ENCODE measurements around the gene CD3E.
"Not testable (repeated sequence)": the region's sequence is repeated elsewhere in the genome, so short reads cannot be mapped to it uniquely, and the experiment has no call there.

CD3E gene

GRCh38 chr11:118290923-118291322, 13.6 kb upstream of the CD3E start:
- DNase-seq (ENCODE audit: low read depth): peak; percentile 57

GRCh38 chr11:118291477-118292135, 12.9 kb upstream of the CD3E start:
- DNase-seq (ENCODE audit: low read depth): peak; percentile 31

GRCh38 chr11:118294053-118294452, 10.5 kb upstream of the CD3E start:
- DNase-seq (ENCODE audit: low read depth): no peak

- DNase-seq (ENCODE audit: low read depth): no peak
These were observed 9.3 kb upstream of the CD3E start for GRCh38 chr11:118295199-118295598.

- DNase-seq (ENCODE audit: low read depth): peak; percentile 67
These were observed 8.6 kb upstream of the CD3E start for GRCh38 chr11:118295815-118296454.

GRCh38 chr11:118301600-118302195, 2.8 kb upstream of the CD3E start:
- no peak for DNase-seq (ENCODE audit: low read depth)

GRCh38 chr11:118304227-118304567, 333 bp upstream of the CD3E start:
- DNase-seq (ENCODE audit: low read depth): no peak

- DNase-seq (ENCODE audit: low read depth): no peak
These were observed 1.2 kb downstream of the CD3E start for GRCh38 chr11:118305726-118306125.

- DNase-seq (ENCODE audit: low read depth): peak; percentile 8
These were observed 2.0 kb downstream of the CD3E start for GRCh38 chr11:118306556-118306955.

- not testable (repeated sequence) for DNase-seq (ENCODE audit: low read depth)
These were observed 4.5 kb downstream of the CD3E start for GRCh38 chr11:118308995-118309528.

GRCh38 chr11:118310271-118310670, 5.7 kb downstream of the CD3E start:
- DNase-seq (ENCODE audit: low read depth): no peak

GRCh38 chr11:118310781-118311485, 6.4 kb downstream of the CD3E start:
- DNase-seq (ENCODE audit: low read depth): no peak

- no peak for DNase-seq (ENCODE audit: low read depth)
These were observed 7.0 kb downstream of the CD3E start for GRCh38 chr11:118311518-118311917.

GRCh38 chr11:118312328-118312727, 7.8 kb downstream of the CD3E start:
- DNase-seq (ENCODE audit: low read depth): no peak

- peak; percentile 34 for DNase-seq (ENCODE audit: low read depth)
These were observed 8.7 kb downstream of the CD3E start for GRCh38 chr11:118313242-118313641.

- no peak for DNase-seq (ENCODE audit: low read depth)
These were observed 10.5 kb downstream of the CD3E start for GRCh38 chr11:118314988-118315411.

GRCh38 chr11:118318124-118318523, 13.6 kb downstream of the CD3E start:
- DNase-seq (ENCODE audit: low read depth): no peak

- DNase-seq (ENCODE audit: low read depth): no peak
These were observed 14.2 kb downstream of the CD3E start for GRCh38 chr11:118318581-118319336.

GRCh38 chr11:118319337-118319707, 14.8 kb downstream of the CD3E start:
- no peak for DNase-seq (ENCODE audit: low read depth)

GRCh38 chr11:118320515-118320914, 16.0 kb downstream of the CD3E start:
- DNase-seq (ENCODE audit: low read depth): no peak

GRCh38 chr11:118321386-118322082, 17.0 kb downstream of the CD3E start:
- no peak for DNase-seq (ENCODE audit: low read depth)
